ENCODE data around the gene PNPLA6.

PNPLA6 gene

DNA sequence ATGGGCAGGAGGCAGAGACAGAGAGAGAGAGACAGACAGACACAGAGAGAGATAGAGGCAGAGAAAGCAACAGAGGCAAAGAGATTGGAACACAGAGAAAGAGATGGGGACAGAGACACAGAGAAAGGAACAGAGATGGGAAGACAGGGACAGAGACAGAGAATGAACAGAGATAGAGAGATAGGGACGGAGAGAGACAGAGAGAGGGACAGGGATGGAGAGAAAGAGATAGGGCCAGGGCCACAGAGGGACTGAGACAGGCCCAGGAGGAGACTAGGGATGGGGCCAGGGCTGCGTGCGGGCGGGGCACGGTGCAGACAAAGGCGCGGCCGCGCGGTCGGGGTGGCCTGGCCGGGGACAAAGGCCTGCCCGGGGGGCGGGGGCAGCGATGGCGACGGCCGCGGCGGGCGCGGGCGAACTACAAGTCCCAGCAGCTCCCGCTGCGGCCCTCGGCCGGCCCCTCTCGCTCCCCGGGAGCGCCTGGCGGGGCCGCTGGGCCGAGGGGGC is 19.8 kb upstream of the PNPLA6 start, which contains the start of gene ZNF358:
Gene ZNF358, plus strand, starts transcription at position 459 of the 507 bp plus-strand sequence. CDS start 3,140 bp downstream, outside the sequence.
- no peak for DNase-seq (ENCODE audit: low read depth)

DNA sequence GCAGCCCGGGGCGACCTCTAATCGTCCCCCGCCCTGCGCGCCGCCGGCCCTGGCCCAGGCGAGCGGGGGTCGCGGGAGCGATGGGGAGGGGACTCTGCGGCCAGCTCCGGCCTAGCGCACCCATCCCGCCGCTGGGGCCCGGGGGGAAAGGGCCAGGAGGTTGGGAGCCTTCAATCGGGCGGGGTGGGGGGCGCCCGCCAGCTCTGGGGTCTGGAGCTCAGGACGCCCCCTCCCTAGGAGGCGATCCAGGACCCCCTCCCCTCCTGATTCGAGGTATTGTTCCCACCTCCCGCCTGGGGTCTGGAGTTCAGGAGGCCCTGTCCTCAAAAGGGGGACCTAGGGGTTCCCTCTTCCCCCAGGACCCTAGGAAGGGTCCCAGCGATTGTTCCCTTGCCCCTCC is 19.2 kb upstream of the PNPLA6 start:
- DNase-seq (ENCODE audit: low read depth), result no peak

DNA sequence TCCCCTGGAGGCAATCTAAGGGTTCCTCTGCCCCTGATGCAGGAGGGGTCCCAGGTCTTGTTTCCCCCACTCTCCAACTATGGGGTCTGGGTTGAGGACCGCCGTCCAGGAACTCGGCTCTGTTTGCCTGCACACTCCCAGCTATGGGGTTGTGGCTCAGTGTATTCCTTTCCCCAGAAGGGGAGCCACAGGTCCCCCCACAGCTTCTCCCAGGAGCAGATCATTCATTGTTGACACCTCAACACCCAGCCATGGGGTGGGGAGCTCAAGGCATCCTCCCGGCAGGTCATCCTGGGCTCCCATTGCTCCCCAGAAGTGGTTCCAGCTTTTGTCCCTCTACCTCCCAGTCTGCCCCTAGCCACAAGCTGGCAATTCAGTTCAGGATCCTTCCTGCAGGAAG is 18.6 kb upstream of the PNPLA6 start:
- no peak for DNase-seq (ENCODE audit: low read depth)

DNA sequence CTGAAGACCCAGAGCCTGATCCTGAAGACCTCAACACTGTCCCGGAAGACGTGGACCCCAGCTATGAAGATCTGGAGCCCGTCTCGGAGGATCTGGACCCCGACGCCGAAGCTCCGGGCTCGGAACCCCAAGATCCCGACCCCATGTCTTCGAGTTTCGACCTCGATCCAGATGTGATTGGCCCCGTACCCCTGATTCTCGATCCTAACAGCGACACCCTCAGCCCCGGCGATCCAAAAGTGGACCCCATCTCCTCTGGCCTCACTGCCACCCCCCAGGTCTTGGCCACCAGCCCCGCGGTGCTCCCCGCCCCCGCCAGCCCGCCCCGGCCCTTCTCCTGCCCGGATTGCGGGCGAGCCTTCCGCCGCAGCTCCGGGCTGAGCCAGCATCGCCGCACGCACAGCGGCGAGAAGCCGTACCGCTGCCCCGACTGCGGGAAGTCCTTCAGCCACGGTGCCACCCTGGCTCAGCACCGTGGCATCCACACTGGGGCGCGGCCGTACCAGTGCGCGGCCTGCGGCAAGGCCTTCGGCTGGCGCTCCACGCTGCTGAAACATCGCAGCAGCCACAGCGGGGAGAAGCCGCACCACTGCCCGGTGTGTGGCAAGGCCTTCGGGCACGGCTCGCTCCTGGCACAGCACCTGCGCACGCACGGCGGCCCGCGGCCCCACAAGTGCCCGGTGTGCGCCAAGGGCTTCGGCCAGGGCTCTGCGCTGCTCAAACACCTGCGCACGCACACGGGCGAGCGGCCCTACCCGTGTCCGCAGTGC is 16.0 kb upstream of the PNPLA6 start:
- DNase-seq (ENCODE audit: low read depth), result no peak

DNA sequence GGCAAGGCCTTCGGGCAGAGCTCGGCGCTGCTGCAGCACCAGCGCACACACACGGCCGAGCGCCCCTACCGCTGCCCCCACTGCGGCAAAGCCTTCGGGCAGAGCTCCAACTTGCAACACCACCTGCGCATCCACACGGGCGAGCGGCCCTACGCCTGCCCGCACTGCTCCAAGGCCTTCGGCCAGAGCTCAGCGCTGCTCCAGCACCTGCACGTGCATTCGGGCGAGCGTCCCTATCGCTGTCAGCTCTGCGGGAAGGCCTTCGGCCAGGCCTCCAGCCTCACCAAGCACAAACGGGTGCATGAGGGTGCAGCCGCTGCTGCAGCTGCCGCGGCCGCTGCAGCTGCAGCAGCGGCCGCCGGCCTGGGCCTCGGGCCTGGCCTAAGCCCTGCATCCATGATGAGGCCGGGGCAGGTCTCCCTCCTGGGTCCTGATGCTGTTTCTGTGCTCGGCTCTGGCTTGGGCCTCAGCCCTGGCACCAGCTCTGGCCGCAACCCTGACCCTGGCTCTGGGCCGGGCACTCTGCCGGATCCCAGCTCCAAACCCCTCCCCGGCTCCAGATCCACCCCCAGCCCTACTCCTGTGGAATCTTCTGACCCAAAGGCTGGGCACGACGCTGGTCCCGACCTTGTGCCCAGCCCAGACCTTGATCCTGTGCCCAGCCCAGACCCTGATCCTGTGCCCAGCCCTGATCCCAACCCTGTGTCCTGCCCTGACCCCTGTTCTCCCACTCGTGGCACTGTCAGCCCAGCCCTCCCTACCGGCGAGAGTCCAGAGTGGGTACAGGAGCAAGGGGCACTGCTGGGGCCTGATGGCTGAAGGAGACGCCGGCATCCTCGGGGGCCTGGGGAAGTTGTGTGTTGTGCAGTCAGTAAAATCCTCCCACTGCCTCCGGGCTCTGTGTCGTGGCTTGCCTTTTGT is 15.1 kb upstream of the PNPLA6 start:
- no peak for DNase-seq (ENCODE audit: low read depth)

DNA sequence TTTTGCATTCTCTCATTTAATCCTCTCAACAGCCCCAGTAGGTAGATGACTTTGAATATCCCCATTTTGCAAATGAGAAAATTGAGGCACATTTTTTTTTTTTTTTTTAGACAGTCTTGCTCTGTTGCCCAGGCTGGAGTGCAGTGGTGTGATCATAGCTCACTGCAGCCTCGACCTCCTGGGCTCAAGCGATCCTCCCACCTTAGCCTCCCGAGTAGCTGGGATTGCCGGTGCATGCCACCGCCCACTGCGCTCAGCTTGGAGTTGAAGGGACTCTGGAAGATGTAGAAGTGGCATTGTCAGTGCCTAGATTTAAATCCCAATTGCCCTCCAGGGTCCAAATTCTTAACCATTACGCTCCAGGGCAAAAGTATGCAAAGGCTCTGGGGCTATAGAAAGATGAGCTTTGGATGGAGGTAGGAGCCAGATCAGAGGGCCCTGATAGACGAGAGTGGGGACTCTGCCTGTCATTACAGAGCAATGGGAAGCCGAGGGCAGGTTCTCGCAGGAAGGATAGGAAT is 13.9 kb upstream of the PNPLA6 start:
- no peak for DNase-seq (ENCODE audit: low read depth)

DNA sequence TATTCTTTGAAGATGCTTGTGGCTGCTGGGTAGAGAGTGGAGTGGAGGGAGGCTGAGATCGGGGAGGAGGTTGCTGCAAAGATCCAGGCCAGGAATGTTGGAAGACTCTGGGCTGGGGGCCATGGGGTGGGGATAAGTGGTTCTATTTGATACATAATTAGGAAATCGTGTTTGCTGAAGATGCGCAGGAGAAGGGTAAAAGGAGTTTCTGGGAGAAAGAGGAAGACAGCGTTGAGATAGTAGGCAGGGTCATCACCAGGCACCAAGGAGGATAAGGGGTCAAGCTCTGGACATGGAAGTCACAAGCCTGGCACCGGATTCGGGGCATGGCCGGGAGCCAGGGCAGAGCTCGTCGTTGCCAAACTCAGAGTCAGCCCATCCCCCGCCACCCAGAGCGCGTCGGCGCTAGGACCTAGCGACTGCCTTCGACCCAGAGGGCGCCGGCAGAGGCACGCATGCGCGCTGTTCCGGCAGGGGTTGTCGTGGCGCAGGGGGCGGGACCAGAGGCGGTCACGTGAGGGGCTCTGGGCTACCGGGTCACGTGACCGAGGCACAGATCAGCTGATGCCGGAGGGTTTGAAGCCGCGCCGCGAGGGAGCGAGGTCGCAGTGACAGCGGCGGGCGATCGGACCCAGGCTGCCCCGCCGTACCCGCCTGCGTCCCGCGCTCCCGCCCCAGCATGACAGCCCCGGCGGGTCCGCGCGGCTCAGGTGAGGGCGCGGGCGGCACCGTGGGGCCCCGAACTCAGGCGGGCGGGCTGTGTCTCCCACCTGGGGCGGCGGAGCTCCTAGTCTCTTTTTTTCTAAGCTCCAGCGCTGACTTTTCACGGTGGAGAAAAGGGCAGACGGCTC is 13.2 kb upstream of the PNPLA6 start, which contains the start of gene MCOLN1:
Gene MCOLN1, plus strand, starts transcription at position 553 of the 851 bp plus-strand sequence. Its CDS starts 127 bp downstream, at position 680.
- DNase-seq (ENCODE audit: low read depth), result peak; percentile 77

DNA sequence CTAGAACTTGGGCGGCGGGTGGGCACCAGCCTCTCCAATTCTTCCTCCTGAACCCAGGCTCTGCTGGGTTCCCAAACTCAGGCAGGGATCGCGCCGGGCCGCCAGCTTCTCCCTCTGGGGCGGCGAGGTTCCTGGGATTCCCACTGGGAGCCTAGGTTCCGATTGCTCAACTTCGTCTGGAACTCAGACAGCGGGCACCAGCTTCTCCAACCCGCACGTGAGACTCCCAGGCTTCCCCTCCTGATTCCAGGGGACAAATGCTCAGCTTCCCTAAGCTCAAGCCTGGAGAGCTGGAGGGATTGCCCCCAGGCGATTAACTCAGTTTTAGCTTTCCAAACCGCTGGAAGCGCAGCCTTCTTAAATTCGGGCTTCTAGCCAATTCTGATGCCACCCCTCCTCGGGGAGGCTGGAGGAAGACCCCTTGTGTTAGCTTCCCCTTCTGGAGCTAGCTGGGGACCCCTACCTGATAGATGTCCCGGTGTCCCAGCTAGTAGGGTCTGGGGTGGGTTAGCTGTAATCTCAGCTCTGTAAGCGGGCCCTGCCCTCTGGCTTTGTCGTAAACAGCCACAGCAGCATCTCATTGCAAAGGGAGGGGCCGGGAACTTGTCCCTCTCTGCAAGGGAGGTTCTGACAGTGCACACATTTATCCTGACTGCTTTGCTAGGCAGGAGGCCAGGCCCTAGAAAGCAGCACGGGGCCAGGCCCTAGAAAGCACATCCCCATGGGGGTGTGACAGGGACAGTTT is 12.4 kb upstream of the PNPLA6 start:
- no peak for DNase-seq (ENCODE audit: low read depth)

DNA sequence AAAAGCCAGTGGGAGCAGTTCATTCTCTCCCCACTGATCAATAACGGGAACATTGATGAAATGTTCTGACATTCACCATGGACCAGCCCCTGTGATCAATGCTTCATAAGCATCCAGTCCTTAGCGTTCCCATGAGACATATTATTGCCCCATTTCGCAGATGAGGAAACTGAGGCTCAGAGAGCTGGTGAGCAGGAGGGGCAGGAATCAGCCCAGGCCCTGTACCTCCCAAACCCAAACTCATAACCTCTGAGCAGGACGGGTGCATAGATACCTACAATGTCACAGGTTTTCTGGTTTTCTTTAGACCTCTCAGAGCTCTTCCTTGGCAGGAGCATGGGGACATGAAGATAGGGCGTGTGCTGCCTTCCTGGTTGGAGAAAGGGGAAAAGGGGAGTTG is 11.0 kb upstream of the PNPLA6 start:
- no peak for DNase-seq (ENCODE audit: low read depth)

DNA sequence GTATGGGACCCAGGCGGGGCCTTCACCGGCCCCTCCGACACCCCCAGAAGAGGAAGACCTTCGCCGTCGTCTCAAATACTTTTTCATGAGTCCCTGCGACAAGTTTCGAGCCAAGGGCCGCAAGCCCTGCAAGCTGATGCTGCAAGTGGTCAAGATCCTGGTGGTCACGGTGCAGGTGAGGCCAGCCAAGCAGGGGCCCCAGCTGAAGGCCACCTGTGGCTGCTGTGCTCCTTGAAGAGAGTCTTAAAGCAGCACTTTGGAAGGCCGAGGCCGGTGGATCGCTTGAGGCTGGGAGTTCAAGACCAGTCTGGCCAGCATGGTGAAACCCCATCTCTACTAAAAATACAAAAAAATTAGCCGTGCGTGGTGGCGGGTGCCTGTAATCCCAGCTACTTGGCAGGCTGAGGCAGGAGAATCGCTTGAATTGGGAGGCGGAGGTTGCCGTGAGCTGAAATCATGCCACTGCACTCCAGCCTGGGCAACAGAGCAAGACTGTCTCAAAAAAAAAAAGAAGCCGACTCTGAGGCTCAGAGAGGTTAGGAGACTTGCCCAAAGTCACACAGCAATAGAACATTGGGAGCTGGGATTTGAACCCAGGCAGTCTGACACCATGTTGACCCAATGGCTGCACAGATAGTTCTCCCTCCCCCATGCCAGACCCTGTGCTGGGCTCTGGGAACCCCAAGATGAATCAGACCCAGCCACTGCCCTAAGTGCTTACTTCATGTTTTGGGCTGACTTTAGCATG is 10.4 kb upstream of the PNPLA6 start:
- no peak for DNase-seq (ENCODE audit: low read depth)

DNA sequence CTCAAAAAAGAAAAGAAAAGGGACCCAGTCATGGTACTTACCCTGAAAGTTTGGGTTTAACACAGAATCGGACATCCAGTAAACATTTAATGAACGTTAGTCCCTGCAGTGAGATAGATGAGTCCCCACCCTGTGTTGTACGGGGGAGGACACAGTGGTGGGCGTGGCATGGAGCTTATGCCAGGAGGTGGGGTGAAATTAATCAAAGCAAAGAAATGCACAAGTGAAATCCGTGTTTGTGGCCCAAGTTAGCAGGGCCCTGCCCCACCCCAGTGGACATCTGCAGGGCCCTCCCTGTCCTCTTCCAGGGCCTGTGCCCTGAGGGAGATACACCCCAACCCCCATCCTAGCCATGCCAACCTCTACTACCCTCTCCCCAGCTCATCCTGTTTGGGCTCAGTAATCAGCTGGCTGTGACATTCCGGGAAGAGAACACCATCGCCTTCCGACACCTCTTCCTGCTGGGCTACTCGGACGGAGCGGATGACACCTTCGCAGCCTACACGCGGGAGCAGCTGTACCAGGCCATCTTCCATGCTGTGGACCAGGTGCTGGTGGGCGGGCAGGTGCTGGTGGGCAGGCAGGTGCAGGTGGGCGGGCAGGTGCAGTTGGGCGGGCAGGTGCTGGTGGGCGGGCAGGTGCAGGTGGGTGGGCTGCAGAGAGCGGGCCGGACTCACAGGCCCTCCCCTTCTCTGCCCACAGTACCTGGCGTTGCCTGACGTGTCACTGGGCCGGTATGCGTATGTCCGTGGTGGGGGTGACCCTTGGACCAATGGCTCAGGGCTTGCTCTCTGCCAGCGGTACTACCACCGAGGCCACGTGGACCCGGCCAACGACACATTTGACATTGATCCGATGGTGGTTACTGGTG is 9.2 kb upstream of the PNPLA6 start:
- DNase-seq (ENCODE audit: low read depth), result no peak

DNA sequence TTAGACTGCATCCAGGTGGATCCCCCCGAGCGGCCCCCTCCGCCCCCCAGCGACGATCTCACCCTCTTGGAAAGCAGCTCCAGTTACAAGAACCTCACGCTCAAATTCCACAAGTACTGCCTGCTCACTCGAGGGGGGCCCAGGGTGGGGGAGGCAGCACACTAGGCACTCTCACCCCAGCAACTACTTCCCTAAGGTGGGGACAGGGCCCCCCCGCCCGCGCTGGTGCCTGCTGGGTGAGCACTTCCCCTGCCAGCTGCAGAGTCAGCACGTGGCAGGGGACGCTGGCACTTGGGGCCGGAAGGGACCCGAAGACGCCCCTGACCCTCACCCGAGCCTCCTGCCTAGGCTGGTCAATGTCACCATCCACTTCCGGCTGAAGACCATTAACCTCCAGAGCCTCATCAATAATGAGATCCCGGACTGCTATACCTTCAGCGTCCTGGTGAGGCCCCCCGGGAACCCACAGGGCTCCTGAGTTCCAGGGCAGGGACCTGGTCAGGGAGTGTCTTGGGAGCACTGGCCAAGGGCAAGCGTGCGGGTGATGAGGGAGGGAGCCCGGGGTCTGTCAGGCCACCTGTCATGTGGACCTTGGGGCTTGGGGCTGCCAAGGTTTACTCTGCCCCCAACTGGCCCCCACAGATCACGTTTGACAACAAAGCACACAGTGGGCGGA is 7.9 kb upstream of the PNPLA6 start:
- DNase-seq (ENCODE audit: low read depth), result no peak

DNA sequence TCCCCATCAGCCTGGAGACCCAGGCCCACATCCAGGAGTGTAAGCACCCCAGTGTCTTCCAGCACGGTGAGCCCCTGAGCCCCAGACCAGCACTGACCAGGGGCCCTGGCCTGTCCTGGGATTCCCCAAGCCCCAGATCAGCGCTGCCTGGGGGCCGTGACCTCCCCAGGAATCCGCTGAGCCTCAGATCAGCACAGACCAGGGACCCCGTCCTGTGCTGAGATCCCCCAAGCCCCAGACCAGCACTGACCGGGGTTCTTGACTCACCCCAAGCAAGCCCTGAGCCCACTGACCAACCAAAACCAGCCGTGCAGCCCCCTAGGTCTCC is 7.4 kb upstream of the PNPLA6 start:
- DNase-seq (ENCODE audit: low read depth), result no peak

DNA sequence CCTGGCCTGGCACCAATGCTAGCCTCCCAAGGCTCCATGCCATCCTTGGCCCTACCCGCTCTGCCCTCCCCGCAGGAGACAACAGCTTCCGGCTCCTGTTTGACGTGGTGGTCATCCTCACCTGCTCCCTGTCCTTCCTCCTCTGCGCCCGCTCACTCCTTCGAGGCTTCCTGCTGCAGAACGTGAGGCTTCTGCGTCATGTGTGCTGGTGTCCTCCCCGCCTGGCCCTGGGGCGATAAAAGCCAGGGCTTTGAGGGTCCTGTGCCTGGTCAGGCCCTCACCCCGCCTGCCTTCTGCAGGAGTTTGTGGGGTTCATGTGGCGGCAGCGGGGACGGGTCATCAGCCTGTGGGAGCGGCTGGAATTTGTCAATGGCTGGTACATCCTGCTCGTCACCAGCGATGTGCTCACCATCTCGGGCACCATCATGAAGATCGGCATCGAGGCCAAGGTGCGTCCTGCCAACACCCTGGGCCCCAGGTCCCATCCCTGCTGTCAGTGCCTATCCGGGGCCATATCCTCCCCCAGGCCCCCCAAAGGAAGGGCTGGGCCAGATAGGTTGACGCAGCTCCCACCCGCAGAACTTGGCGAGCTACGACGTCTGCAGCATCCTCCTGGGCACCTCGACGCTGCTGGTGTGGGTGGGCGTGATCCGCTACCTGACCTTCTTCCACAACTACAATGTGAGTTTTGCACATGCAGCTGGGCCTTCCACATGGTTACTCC is 6.8 kb upstream of the PNPLA6 start:
- DNase-seq (ENCODE audit: low read depth), result no peak

DNA sequence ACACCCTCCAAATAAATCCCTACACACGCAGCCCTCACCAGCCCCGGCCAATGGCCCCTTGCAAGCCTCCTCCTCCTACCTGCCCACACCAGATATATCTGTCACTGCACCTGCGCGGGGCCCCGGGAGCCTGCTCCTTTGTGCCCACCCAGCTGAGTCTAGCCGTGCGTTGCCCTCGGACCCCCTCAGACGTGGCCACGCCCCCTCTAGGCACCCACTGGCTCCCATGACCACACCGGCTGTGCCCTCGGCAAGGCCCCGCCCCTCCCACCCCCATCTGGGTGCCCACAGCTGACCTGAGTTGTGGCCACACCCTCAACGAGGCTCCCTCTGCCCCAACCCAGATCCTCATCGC is 6.3 kb upstream of the PNPLA6 start:
- DNase-seq (ENCODE audit: low read depth), result no peak

DNA sequence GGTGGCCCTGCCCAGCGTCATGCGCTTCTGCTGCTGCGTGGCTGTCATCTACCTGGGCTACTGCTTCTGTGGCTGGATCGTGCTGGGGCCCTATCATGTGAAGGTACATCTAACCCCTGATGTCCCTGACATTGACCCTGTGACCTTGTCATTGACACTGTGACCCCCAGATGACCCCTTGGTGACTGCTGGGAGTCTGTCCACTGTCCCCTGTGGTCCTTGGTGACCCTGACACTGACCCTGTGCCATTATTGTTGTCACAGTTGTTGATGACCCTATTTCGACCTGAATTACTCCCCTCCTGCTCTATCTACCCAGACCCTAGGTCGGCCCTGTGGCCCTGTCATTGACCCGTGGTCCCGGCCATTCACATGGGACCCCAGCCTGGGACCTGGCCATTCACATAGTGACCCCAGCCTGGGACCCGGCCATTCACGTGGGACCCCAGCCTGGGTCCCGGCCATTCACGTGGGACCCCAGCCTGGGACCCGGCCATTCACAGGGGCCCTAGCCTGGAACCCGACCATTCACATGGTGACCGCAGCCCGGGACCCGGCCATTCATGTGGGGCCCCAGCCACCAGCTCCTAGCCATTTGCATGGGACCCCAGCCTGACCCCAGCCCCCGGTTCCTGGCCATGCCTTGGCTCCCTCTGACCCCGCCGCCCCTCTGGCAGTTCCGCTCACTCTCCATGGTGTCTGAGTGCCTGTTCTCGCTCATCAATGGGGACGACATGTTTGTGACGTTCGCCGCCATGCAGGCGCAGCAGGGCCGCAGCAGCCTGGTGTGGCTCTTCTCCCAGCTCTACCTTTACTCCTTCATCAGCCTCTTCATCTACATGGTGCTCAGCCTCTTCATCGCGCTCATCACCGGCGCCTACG is 5.7 kb upstream of the PNPLA6 start:
- no peak for DNase-seq (ENCODE audit: low read depth)

DNA sequence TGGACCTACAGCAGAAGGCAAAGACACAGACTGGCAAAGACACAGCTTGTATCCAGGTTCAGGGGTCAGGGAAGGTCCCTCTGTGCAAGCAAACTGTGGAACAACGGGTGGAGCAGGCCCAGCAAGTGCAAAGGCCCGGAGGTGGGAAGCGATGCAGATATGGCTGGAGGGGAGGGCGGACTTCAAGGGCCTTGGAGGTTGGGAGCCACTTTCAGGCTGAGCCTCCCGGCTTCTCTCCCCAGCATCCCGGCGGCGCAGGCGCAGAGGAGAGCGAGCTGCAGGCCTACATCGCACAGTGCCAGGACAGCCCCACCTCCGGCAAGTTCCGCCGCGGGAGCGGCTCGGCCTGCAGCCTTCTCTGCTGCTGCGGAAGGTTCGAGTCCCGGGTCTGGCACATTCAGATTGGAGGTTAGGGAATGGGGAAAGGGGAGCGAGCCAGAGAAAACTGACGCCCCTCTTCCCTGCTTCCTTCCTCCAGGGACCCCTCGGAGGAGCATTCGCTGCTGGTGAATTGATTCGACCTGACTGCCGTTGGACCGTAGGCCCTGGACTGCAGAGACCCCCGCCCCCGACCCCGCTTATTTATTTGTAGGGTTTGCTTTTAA is 2.1 kb upstream of the PNPLA6 start:
- DNase-seq (ENCODE audit: low read depth), result no peak
